Stimulated activated memory B cell treated with anti-CD40 and anti-IgM and Interleukin-4, amounts not matched to agents 10 μg/mL and 1 μg/mL and 100 μg/mL, for 72 hours (primary cell): ENCODE results near the gene WWOX.
A peak's percentile ranks its signal among the peaks of the same experiment; 100 is the strongest.
"Not testable (repeated sequence)": the region's sequence is repeated elsewhere in the genome, so short reads cannot be mapped to it uniquely, and the experiment has no call there.

Experiments
- ATAC-seq: fragments of 150-1000 bp; cut with Tn5 transposase; 2 replicates; pipeline ENCODE4 v1.10.0; 2021
- H3K27ac Mint-ChIP-seq: one replicate; pipeline ENCODE4 v1.8.0; 2022; ENCODE audit warnings: mild to moderate bottlenecking, mixed read lengths
- H3K27me3 Mint-ChIP-seq: one replicate; pipeline ENCODE4 v1.8.0; 2022; ENCODE audit warnings: mixed read lengths
- H3K36me3 Mint-ChIP-seq: one replicate; pipeline ENCODE4 v1.8.0; 2022; ENCODE audit warnings: mixed read lengths
- H3K4me1 Mint-ChIP-seq: one replicate; pipeline ENCODE4 v1.8.0; 2022; ENCODE audit warnings: mixed read lengths
- H3K4me3 Mint-ChIP-seq: one replicate; pipeline ENCODE4 v1.8.0; 2022; ENCODE audit warnings: mild to moderate bottlenecking, moderate library complexity, mixed read lengths
- H3K9me3 Mint-ChIP-seq: one replicate; pipeline ENCODE4 v1.8.0; 2022; ENCODE audit warnings: mixed read lengths

Gene WWOX

DNA sequence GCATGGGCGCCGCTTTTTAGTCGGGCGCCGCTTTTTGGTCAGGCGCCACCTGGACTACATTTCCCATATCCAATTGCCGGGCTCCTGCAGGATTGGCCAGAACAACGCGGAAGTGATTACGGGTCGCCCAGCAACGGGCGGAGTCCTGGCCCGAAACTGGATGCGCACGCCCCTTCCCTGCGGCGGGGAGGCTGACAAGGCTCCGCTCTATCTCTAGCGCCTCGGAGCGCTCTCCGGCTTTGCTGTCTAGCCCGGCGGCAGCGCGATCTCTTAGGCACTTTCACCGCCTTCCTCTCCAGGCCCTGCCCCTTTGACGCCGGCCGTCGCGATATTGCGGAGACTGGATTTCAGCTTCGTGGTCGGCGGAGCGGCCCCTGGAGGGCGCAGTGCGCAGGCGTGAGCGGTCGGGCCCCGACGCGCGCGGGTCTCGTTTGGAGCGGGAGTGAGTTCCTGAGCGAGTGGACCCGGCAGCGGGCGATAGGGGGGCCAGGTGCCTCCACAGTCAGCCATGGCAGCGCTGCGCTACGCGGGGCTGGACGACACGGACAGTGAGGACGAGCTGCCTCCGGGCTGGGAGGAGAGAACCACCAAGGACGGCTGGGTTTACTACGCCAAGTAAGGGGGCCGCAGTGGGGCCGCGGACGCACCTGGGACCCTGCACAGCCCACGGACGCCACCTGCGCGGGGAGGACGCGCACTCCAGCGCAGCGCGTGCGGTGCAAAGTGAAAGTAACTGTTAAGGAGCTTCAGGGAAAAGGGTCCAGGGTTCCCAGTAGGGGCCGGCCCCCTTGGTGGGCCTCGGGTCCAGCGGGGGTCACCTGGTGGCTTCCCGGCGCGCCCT lies at the start of gene WWOX:
Gene WWOX (plus strand): TSS at position 384 of the 841 bp plus-strand sequence.
- ATAC-seq, result peak; percentile 98

DNA sequence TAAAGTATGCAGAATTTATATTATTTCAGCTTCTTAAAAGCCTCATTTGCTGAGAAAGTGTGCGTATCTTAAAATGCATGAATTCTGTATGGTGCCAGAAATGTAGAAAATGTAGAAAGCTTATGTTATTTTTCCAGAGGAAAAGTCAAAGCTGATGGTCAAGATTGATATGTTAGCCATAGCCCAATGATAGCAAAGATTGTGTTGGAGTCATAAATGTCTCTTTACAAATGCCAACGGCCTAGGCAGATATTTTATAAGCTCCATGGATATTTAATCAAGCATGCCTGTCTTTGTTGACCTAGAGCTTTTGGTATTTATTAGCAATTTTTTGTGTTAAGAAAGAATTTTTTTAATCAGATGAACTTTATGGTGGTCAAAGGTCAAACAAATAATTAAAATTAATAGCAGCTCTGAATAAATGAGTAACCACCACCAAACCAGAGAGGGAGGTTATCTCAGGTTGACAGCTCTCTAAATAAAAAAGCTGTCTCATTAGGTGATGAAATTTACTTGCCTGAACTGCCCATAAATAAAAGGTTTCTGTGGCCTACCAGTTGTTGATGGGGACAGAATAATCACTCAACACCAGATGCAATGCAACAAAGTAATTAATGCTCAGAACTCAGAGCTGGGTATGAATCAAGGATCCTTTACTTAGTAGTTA lies 48.6 kb upstream of the WWOX start:
- Mint-ChIP-seq H3K4me1 (no peaks in the 10 kb centered on the region), H3K4me3 (no peak overlapping the region), H3K27ac (no peak overlapping the region), H3K27me3 (peaks cover 19% of the 10 kb centered on the region), H3K36me3 (no peaks in the 10 kb centered on the region), H3K9me3 (no peaks in the 10 kb centered on the region)
- no peak for ATAC-seq

More for the DNA sequence above, at the start of gene WWOX:
- peak within 1 kb of the TSS; percentile 89 for H3K4me3 Mint-ChIP-seq
- no peaks in the 10 kb centered on the region for H3K36me3 Mint-ChIP-seq
- H3K4me1 Mint-ChIP-seq, result peaks cover 22% of the 10 kb centered on the region
- H3K27me3 Mint-ChIP-seq, result no peaks in the 10 kb centered on the region
- H3K27ac Mint-ChIP-seq, result peak within 1 kb of the TSS; percentile 88
- no peaks in the 10 kb centered on the region for H3K9me3 Mint-ChIP-seq

DNA sequence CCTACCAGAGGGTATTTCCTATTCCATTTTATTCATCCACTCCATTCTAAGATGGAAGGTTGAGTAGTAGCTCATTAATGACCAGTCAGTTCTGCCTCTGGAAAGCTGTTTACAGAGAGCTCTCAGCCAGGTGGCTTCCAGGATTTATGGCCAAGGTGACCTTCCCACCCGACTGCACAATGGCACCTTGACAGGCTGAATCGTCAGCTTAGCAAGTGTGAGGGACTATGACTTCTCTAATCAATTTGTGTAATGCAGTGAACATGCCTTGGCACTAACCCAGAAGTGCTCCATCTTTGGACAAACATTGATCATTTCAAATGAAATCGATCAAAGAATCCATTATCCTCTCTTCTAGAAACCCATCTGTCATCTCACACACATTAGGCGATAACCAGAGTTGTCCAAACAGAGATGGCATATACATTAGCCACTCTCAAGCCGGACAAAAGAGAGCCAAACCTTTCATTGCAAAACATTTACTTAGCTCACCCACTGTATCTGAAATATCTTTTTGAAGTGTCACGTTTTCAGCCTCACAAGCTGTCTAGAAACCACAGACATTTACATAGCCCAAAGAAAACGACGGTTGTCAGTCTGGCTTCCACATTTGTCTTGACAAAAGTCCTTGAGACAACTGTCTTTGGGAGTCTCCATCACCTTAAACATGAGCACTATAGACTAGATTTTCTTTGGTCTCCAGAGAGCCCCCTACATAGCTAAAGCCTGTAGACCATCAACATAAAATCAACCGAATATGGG lies 41.5 kb upstream of the WWOX start:
- no peak overlapping the region for H3K27ac Mint-ChIP-seq

DNA sequence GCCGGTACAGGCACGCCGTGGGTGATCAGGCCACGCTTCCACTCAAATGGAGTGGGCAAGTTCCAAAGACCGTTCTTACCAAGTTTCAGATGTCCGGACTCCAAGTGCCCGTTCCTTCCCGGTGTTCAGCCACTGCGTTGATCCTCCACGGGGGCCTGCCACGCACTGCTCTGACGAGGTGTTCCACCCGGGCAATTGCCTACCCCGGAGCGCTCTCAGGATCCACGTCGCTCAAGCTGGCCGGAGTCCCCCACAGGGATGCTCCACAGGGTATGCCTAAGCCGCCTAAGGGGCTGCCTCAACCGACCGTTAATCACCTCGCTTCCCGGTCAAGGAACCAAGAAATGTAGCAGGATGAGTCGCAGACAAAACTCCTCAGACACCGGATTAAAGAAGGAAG lies 39.6 kb upstream of the WWOX start:
- not testable (repeated sequence) for ATAC-seq, H3K4me1 Mint-ChIP-seq, H3K4me3 Mint-ChIP-seq, H3K36me3 Mint-ChIP-seq, H3K9me3 Mint-ChIP-seq, H3K27ac Mint-ChIP-seq
- H3K27me3 Mint-ChIP-seq, result peaks cover 20% of the 10 kb centered on the region

More for the DNA sequence above, 41.5 kb upstream of the WWOX start:
- Mint-ChIP-seq H3K27me3 (peaks cover 20% of the 10 kb centered on the region), H3K36me3 (no peaks in the 10 kb centered on the region), H3K4me1 (no peaks in the 10 kb centered on the region), H3K9me3 (no peaks in the 10 kb centered on the region), H3K4me3 (no peak overlapping the region)
- ATAC-seq, result no peak

DNA sequence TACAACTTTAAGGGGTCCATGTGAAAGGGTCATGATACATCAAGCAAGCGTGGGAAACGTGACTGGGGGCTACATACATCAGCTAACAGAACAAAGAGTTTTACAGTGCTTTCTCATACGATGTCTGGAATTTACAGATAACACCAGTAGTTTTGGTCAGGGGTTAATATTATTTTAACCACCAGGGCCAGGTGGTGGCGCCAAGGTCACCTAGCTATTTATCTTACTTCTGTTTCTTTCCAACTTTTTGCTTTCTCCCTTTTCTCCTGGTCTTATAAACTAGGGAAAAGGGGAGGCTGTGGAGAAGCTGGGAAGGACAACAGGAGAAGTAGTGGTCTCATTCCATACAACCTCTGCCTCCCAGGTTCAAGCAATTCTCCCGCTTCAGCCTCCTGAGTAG lies 39.2 kb upstream of the WWOX start:
- no peak overlapping the region for H3K4me3 Mint-ChIP-seq
- H3K4me1 Mint-ChIP-seq, result no peaks in the 10 kb centered on the region
- ATAC-seq, result no peak
- no peaks in the 10 kb centered on the region for H3K36me3 Mint-ChIP-seq
- H3K27ac Mint-ChIP-seq, result no peak overlapping the region
- H3K27me3 Mint-ChIP-seq, result peaks cover 25% of the 10 kb centered on the region
- H3K9me3 Mint-ChIP-seq, result no peaks in the 10 kb centered on the region

DNA sequence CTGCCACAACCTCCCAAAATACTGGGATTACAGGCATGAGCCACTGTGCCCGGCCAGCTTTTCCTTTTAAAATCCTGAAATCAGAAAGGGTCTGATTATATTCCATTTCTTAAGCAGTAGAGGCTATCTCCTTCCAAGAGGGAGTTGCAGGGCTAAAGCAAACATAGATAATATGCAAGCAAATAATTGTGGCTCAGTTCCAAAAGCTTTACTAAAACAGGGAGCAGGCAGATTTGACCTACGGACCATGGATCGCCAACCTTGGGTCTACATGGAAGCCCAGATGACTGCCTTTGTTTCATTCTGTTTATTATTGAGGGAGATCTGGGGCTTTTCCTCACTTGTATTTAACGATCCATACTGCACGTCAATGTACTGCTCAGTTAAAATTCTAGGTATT lies 38.6 kb upstream of the WWOX start:
- no peaks in the 10 kb centered on the region for H3K36me3 Mint-ChIP-seq
- no peaks in the 10 kb centered on the region for H3K4me1 Mint-ChIP-seq
- H3K27me3 Mint-ChIP-seq, result peaks cover 27% of the 10 kb centered on the region
- ATAC-seq, result no peak
- no peak overlapping the region for H3K27ac Mint-ChIP-seq
- no peaks in the 10 kb centered on the region for H3K9me3 Mint-ChIP-seq
- no peak overlapping the region for H3K4me3 Mint-ChIP-seq

DNA sequence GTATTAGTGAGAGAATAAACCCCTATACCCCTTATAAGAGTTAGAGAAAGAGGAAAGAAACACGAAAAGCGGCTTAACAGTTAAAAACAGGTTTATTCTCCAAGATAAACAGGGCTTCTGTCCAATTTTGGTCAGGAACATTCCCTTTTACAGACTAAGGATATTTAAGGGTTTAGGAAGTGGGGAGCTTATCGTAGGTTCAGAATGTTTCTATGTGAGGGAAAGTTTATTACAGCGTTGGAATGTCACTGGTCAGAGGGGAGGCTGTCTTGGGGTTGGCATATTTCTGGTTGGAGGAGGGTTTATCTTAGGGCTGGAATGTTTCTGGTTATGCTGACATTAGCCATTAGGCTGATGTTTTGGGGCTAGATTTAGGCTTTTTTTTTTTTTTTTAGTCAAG lies 34.1 kb upstream of the WWOX start:
- no peaks in the 10 kb centered on the region for H3K36me3 Mint-ChIP-seq
- peaks cover 11% of the 10 kb centered on the region for H3K27me3 Mint-ChIP-seq
- no peaks in the 10 kb centered on the region for H3K4me1 Mint-ChIP-seq
- ATAC-seq, result no peak
- H3K4me3 Mint-ChIP-seq, result no peak overlapping the region
- no peak overlapping the region for H3K27ac Mint-ChIP-seq
- H3K9me3 Mint-ChIP-seq, result no peaks in the 10 kb centered on the region

DNA sequence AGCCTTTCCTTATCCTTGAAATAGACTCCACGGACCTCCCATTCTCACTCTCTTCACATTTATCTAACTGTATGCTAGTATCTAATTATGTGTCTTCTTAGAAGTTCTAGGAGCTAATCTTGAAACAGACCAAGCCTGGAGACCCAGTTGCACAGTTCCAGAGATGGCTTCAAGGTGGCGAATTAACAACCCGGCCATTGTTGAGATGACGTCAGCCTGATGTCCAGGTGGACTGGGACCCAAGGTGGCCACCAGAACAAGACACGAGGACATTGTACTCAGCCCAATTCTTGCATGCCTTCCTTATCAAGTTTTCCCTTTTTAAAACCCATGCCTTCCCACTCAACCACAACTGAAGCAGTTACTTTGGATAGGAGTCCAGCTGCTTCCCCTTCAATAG lies 29.5 kb upstream of the WWOX start:
- Mint-ChIP-seq H3K36me3 (no peaks in the 10 kb centered on the region), H3K4me1 (no peaks in the 10 kb centered on the region), H3K27ac (no peak overlapping the region), H3K9me3 (no peaks in the 10 kb centered on the region), H3K4me3 (no peak overlapping the region), H3K27me3 (peaks cover 10% of the 10 kb centered on the region)
- no peak for ATAC-seq

DNA sequence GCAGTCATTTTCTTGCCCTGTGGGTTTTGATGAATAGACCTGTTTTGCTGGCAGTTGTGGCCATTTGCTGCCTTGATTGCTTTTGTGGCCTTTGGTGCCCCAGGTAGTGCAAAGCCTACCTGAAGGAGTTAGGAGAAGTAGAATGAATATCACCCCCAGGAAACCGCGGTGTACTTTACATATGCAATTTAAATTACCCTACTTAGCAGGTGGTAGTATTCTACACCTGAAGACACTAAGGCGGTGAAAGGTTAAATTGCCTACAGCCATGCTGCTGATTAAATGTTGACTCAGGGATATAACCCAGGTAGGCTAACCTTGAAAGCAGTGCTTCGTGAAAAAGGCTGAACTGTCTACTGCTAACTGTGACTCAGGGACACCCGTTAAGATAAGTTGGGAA lies 27.2 kb upstream of the WWOX start:
- no peaks in the 10 kb centered on the region for H3K9me3 Mint-ChIP-seq

DNA sequence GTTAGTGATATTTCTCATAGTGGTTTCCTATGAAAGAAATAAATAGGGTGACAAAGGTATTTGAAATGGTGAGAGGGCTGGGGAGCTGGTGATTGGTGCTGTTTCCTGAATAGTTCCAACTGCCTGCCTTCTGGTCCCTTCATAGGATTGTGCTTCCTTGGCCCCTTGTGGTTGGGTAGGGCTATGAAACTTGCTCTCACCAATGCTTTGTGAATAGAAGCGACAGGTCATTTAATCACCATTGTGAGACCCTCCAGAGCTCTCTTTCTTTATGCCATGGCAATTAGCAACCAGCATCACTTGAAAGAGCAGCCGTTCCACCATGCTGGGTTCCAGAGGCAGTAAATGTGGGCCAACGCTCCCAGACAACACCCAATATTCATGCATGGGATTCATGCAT lies 23.7 kb upstream of the WWOX start:
- Mint-ChIP-seq H3K4me1 (no peaks in the 10 kb centered on the region), H3K27ac (no peak overlapping the region), H3K9me3 (no peaks in the 10 kb centered on the region), H3K36me3 (no peaks in the 10 kb centered on the region), H3K4me3 (no peak overlapping the region), H3K27me3 (peaks cover 12% of the 10 kb centered on the region)
- no peak for ATAC-seq

More for the DNA sequence above, 27.2 kb upstream of the WWOX start:
- Mint-ChIP-seq H3K4me1 (no peaks in the 10 kb centered on the region), H3K4me3 (no peak overlapping the region), H3K36me3 (no peaks in the 10 kb centered on the region), H3K27ac (no peak overlapping the region), H3K27me3 (no peaks in the 10 kb centered on the region)
- ATAC-seq, result no peak

DNA sequence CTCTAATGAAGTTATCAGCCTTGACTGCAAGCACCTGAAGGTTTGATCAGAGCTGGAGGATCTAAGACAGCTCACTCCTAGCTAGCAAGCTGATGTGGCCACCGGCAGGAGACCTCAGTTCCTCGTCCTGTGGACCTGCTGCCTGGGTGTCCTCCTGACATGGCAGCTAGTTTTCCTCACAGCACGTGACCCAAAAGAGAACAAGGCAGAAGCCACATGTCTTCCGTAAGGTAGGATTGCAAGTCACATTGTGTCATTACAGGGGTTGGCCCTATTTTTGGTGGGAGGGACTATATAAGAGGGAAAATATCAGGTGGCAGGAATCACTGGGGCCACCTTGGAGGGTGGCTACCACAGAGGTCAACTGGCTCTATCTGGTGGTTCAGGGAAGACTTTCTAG lies 18.1 kb upstream of the WWOX start:
- no peak for ATAC-seq
- no peak overlapping the region for H3K27ac Mint-ChIP-seq
- H3K27me3 Mint-ChIP-seq, result peaks cover 31% of the 10 kb centered on the region
- no peaks in the 10 kb centered on the region for H3K9me3 Mint-ChIP-seq
- H3K4me1 Mint-ChIP-seq, result no peaks in the 10 kb centered on the region
- no peak overlapping the region for H3K4me3 Mint-ChIP-seq
- no peaks in the 10 kb centered on the region for H3K36me3 Mint-ChIP-seq

DNA sequence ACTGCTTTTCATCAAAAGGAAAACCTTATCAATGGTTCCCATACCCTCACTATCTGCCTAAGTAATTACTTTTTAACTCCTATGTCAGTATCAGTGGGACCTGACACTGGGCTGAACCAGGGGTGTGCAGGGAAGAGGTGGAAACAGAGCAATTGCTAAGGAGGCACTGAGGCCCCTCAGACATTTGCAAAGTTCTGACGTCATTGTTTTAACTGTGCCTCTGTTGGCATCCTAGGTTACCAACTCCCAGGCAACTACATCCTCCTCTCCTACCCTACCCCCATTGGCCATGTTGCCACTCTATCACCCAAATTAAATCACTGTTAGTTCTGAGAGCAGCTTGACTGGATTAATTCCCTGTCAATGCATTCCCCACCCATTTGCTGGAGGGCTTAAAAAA lies 8.0 kb upstream of the WWOX start:
- H3K36me3 Mint-ChIP-seq, result no peaks in the 10 kb centered on the region
- no peaks in the 10 kb centered on the region for H3K4me1 Mint-ChIP-seq
- H3K27me3 Mint-ChIP-seq, result peaks cover 10% of the 10 kb centered on the region
- no peak for ATAC-seq
- no peaks in the 10 kb centered on the region for H3K9me3 Mint-ChIP-seq
- H3K27ac Mint-ChIP-seq, result no peak overlapping the region
- H3K4me3 Mint-ChIP-seq, result no peak overlapping the region

DNA sequence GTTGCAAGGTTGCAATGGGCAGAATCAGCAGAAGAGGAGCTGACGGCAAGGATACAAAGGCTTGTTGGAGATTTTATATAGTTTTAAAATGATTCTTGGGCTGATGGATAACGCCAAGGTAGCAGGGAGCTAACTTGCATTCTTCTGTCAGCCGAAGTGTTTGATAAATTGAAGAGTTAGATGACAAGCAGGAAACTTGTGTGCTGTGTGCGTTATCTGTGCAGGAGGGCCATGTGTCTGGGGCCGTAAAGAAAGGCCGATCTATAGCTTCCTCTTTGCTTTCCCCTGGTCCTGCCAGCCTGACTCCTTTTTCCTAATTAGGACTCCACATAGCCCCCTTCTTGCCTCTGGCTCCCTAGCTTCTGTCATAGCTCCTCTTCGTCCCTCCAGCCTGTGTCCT lies 6.7 kb upstream of the WWOX start:
- no peak for ATAC-seq
- H3K4me1 Mint-ChIP-seq, result no peaks in the 10 kb centered on the region
- no peaks in the 10 kb centered on the region for H3K9me3 Mint-ChIP-seq
- no peaks in the 10 kb centered on the region for H3K36me3 Mint-ChIP-seq
- H3K27me3 Mint-ChIP-seq, result peaks cover 10% of the 10 kb centered on the region
- H3K4me3 Mint-ChIP-seq, result no peak overlapping the region
- H3K27ac Mint-ChIP-seq, result no peak overlapping the region

DNA sequence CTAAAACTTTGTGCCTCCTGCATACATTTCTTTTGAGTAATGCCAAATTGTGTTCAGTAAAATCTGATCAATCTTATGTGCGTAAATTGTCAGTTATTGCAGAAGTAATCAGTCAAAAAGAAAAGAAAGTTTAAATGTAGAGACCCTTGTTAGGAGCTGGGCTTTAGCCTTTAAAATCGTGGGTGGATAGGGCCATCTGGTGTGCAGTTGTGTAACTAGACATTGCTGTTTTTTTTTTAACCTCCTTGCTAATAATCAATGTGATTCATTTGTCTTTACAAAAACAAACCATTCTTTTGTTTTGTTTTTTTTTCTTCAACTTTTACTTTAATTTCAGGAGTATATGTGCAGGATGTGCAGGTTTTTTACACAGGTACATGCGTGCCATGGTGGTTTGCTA lies 5.3 kb upstream of the WWOX start:
- H3K9me3 Mint-ChIP-seq, result no peaks in the 10 kb centered on the region
- H3K4me1 Mint-ChIP-seq, result peaks cover 8% of the 10 kb centered on the region
- no peak overlapping the region for H3K4me3 Mint-ChIP-seq

DNA sequence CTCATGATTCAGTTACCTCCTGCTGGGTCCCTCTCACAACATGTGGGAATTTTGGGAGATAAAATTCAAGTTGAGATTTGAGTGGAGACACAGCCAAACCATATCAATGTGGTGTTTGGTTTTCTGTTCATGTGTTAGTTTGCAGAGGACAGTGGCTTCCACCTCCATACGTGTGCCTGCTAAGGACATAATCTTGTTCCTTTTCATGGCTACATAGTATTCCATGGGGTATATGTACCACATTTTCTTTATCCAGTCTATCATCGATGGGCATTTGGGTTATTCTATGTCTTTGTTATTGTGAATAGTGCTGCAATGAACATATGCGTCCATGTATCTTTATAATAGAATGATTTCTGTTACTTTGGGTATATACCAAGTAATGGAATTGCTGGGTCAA lies 4.5 kb upstream of the WWOX start:
- no peak overlapping the region for H3K27ac Mint-ChIP-seq
- H3K36me3 Mint-ChIP-seq, result no peaks in the 10 kb centered on the region
- no peak for ATAC-seq
- peaks cover 8% of the 10 kb centered on the region for H3K4me1 Mint-ChIP-seq
- peaks cover 10% of the 10 kb centered on the region for H3K27me3 Mint-ChIP-seq
- H3K4me3 Mint-ChIP-seq, result no peak overlapping the region
- H3K9me3 Mint-ChIP-seq, result no peaks in the 10 kb centered on the region

More for the DNA sequence above, 5.3 kb upstream of the WWOX start:
- H3K27ac Mint-ChIP-seq, result no peak overlapping the region
- no peak for ATAC-seq
- no peaks in the 10 kb centered on the region for H3K36me3 Mint-ChIP-seq
- H3K27me3 Mint-ChIP-seq, result peaks cover 10% of the 10 kb centered on the region
